ENCODE data around the gene CYTH1.

CYTH1 gene

DNA sequence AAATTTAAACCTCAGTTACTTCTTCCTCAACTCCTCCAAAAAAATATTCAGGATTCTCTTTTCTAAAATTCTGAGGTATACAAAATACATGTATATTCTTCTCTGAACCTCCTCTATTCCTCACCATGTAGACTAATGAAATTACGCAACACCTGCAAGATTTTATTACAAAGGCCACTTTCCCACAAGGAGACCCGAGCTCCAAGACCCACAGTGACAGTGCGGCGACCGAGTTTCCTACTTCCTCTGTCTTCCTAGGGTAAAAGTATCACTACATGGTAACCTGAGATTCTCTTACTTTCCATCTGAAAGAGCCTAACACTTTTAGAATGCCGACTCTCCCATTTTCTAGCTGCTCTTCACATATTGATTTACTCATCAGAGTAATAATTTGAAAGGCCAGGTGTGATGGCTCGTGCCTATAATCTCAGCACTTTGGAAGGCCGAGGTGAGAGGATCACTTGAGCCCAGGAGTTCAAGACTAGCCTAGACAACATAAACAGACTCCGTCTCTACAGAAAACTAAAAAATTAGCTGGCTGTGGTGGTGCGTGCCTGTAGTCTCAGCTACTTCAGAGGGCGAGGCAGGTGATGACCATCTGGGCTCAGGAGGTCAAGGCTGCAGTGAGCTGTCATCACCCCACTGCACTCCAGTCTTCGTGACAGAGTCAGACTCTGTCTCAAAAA lies 35.7 kb downstream of the CYTH1 start:
- no peak overlapping the region for H3K4me3 ChIP-seq (ENCODE audit: low read depth, low read length)
- peaks cover 14% of the 10 kb centered on the region for H3K36me3 ChIP-seq
- no peaks in the 10 kb centered on the region for H3K27me3 ChIP-seq (ENCODE audit: insufficient read depth, low read depth, severe bottlenecking)
- no peak overlapping the region for H3K27ac ChIP-seq
- no peaks in the 10 kb centered on the region for H3K9me3 ChIP-seq (ENCODE audit: severe bottlenecking)
- TF ChIP-seq, protein P1, sequence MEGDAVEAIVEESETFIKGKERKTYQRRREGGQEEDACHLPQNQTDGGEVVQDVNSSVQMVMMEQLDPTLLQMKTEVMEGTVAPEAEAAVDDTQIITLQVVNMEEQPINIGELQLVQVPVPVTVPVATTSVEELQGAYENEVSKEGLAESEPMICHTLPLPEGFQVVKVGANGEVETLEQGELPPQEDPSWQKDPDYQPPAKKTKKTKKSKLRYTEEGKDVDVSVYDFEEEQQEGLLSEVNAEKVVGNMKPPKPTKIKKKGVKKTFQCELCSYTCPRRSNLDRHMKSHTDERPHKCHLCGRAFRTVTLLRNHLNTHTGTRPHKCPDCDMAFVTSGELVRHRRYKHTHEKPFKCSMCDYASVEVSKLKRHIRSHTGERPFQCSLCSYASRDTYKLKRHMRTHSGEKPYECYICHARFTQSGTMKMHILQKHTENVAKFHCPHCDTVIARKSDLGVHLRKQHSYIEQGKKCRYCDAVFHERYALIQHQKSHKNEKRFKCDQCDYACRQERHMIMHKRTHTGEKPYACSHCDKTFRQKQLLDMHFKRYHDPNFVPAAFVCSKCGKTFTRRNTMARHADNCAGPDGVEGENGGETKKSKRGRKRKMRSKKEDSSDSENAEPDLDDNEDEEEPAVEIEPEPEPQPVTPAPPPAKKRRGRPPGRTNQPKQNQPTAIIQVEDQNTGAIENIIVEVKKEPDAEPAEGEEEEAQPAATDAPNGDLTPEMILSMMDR (IDR thresholded peaks at IDR 0.05; ENCODE audit: low read depth, low read length) = no peak
- no peak for DNase-seq

DNA sequence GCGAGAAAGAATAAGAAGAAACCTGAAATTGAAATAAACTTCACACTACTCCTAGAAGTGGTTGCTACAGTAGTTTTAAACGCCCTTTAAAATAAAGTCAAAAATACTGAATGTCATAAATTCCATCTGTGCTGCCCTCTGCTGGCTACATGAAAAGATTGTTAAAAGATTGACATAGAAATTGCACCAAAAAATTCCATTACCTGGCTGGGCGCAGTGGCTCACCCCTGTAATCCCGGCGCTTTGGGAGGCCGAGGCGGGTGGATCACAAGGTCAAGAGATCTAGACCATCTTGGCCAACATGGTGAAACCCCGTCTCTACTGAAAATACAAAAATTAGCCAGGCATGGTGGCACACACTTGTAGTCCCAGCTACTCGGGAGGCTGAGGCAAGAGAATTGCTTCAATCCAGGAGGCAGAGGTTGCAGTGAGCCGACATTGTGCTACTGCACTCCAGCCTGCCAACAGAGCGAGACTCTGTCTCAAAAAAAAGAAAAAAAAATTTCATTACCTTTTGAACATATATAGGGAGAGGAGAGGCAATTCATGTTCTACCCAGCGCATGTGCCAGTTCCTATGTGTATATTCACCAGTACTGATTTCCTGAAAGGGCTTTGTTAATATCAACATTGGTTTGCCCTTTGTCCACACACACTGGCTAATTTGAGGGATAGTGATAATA lies 36.5 kb downstream of the CYTH1 start:
- peaks cover 15% of the 10 kb centered on the region for H3K36me3 ChIP-seq
- no peaks in the 10 kb centered on the region for H3K9me3 ChIP-seq (ENCODE audit: severe bottlenecking)
- H3K27ac ChIP-seq = no peak overlapping the region
- H3K27me3 ChIP-seq (ENCODE audit: insufficient read depth, low read depth, severe bottlenecking) = no peaks in the 10 kb centered on the region
- no peak for DNase-seq
- TF ChIP-seq, protein P1 (IDR thresholded peaks at IDR 0.05; ENCODE audit: low read depth, low read length) = no peak
- H3K4me3 ChIP-seq (ENCODE audit: low read depth, low read length) = no peak overlapping the region

DNA sequence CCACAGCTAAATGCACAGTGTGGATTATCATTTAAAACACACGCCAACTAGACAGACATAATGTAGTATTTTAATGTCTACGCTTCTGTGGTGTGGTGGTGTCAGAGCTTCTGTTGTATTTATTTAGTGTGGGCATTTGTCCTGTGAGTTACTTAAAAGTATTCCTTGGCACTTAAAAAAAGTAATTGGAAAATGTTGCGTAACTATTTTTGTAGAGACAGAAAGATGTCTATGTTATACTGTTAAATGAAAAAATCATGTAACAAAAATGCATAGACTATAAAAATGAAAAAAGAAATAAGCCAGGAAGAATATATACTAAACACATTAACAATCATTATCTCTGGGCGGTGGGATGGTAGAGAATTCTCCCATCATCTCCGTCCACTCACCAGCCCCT lies 39.2 kb downstream of the CYTH1 start:
- H3K4me3 ChIP-seq (ENCODE audit: low read depth, low read length) = no peak overlapping the region
- H3K27me3 ChIP-seq (ENCODE audit: insufficient read depth, low read depth, severe bottlenecking) = no peaks in the 10 kb centered on the region
- H3K27ac ChIP-seq = no peak overlapping the region
- TF ChIP-seq, protein P1 (IDR thresholded peaks at IDR 0.05; ENCODE audit: low read depth, low read length) = no peak
- H3K9me3 ChIP-seq (ENCODE audit: severe bottlenecking) = no peaks in the 10 kb centered on the region
- peaks cover 15% of the 10 kb centered on the region for H3K36me3 ChIP-seq
- DNase-seq = no peak

DNA sequence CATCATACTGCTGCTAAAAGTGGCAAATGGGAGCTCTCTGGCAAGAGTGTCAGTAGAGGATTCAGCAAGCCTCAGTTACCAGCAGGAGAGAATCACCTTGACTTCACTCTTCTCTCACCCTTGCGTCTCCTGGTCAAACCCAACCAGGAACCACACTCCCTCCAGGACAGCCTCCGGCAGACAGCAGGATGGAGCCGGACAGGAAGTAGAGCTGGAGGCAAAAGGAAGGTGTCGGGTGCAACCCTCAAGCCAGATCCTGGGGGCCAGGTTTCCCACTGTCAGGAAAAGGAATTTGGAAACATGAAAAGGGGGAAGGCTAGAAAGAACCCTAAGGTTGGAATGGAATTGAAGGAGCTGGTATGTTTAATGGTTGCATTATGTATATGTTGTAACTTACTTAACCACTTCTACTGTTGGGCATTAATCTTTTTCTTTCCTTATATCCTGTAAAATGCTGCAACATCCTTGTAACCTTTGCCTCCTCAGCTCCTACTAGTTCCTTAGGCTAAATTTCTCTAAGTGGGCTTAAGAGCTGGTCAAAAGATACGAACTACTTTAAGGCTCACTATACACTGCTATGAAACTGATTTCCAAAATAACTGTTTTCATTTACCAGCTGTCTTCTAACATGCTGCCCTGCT lies 40.3 kb downstream of the CYTH1 start:
- H3K36me3 ChIP-seq = peaks cover 15% of the 10 kb centered on the region
- H3K4me3 ChIP-seq (ENCODE audit: low read depth, low read length) = no peak overlapping the region
- DNase-seq = no peak
- TF ChIP-seq, protein P1 (IDR thresholded peaks at IDR 0.05; ENCODE audit: low read depth, low read length) = no peak
- H3K27ac ChIP-seq = no peak overlapping the region
- H3K27me3 ChIP-seq (ENCODE audit: insufficient read depth, low read depth, severe bottlenecking) = no peaks in the 10 kb centered on the region
- H3K9me3 ChIP-seq (ENCODE audit: severe bottlenecking) = no peaks in the 10 kb centered on the region

DNA sequence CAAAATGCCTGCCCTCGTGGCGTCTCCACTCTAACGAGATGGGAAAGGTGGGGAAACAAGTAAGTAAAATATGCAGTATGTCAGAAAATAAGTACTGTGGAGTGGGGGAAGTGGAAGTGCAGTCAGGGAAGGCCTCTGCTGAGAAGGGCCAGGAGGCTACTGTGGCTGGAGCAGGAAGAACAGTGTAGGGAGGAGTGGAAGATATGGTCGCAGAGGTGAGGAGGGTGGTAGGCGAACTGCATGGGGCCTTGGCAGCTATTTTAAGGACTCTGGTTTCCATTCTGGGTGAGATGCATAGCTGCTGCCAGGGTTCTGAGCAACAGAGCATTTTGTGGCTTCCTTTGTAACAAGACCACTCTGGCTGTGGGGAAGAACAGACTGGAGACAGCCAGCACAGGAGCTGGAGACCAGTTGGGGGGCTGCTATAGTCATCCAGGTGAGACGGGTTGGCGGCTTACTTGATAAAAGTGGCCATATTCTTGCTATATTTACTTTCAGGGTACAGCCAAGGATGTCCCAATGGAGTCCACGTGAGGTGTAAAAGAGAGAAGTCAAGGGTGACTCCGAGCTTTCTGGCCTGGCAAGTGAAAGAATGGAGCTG lies 42.6 kb downstream of the CYTH1 start:
- no peaks in the 10 kb centered on the region for H3K9me3 ChIP-seq (ENCODE audit: severe bottlenecking)
- peaks cover 15% of the 10 kb centered on the region for H3K36me3 ChIP-seq
- no peak for DNase-seq
- H3K27ac ChIP-seq = no peak overlapping the region
- TF ChIP-seq, protein P1 (IDR thresholded peaks at IDR 0.05; ENCODE audit: low read depth, low read length) = no peak
- no peak overlapping the region for H3K4me3 ChIP-seq (ENCODE audit: low read depth, low read length)
- H3K27me3 ChIP-seq (ENCODE audit: insufficient read depth, low read depth, severe bottlenecking) = no peaks in the 10 kb centered on the region
